HCT116 (cell line): ENCODE results near the gene CEP55. TPM values are rescaled to one million over a fixed set of nuclear protein-coding genes. Genes with fewer than 3 reads are reported as not detected.

ENCODE experiments used
- ATAC-seq: fragments of 200-7000 bp; cut with Tn5 transposase; 2 replicates; pipeline ENCODE4 v1.9.1; 2020; ENCODE audit warnings: mild to moderate bottlenecking, moderate library complexity
- BruUV-seq: library from RNA; stranded (reverse); fragments of 400-500 nt; replicated peaks from 2 replicates; lab custom pipeline; 2021; lab: Mats Ljungman, UMichigan
- CTCF ChIA-PET: fragments of 300-600 bp; sonication (Branson Sonifier 250); formaldehyde crosslinking; loops from one replicate; lab custom pipeline; 2021; ENCODE audit warnings: antibody characterized with exemption; lab: Charles Lee
- POLR2A ChIA-PET: fragments of 300-600, 350-600 bp; sonication (Branson Sonifier 250); formaldehyde crosslinking; loops from one replicate; lab custom pipeline; 2021; ENCODE audit warnings: antibody characterized with exemption; lab: Charles Lee
- RAD21 ChIA-PET, 2 experiments: fragments of 300-600 bp; sonication (Branson Sonifier 250); formaldehyde crosslinking; loops; one replicate each; lab custom pipeline; 2023; ENCODE audit warnings: low total read pairs in 2 of 2; ENCODE audit not compliant: uncharacterized antibody in 2 of 2, unreplicated experiment in 2 of 2, low non-redundant PET in 1 of 2; lab: Charles Lee
- DNase-seq: peaks from one replicate; pipeline ENCODE4 v3.0.0-alpha.2; 2010; ENCODE audit warnings: low read depth, low spot score
- H2AFZ ChIP-seq: fragments of 200-600 bp; shearing (Covaris generic), sonication (generic); 2 replicates; pipeline ENCODE4 v1.6.1; 2017; ENCODE audit warnings: low read depth, mixed run types, mixed read lengths, antibody characterized with exemption, low read length; ENCODE audit not compliant: poor library complexity, severe bottlenecking
- H3K27ac ChIP-seq: 2 replicates; pipeline ENCODE4 v1.5.1; 2012; ENCODE audit warnings: low read depth, low read length
- H3K27me3 ChIP-seq: fragments of 200-600 bp; sonication (generic); 2 replicates; pipeline ENCODE4 v1.6.1; 2016; ENCODE audit warnings: mixed run types, low read length, mixed read lengths; ENCODE audit not compliant: insufficient read depth
- H3K36me3 ChIP-seq, 2 experiments: fragments of 200-500 bp in 1 of 2; fragments of 200-600 bp in 1 of 2; sonication (Bioruptor generic) in 1 of 2; sonication (generic) in 1 of 2; 2 replicates each; pipeline versions ENCODE4 v1.5.1 to v1.6.1; 2014 to 2016; ENCODE audit warnings: low read length in 2 of 2, inconsistent platforms in 1 of 2, mixed read lengths in 1 of 2, mixed run types in 1 of 2; ENCODE audit not compliant: insufficient read depth in 2 of 2, control insufficient read depth in 1 of 2
- H3K4me1 ChIP-seq, 2 experiments: fragments of 200-600 bp in 1 of 2; sonication (generic) in 1 of 2; 2 replicates each; pipeline versions ENCODE4 v1.5.1 to v1.6.1; 2012 to 2017; ENCODE audit warnings: low read length in 2 of 2, inconsistent platforms in 1 of 2, mild to moderate bottlenecking in 1 of 2, mixed read lengths in 1 of 2, mixed run types in 1 of 2, moderate library complexity in 1 of 2; ENCODE audit not compliant: insufficient read depth in 2 of 2, control insufficient read depth in 1 of 2
- H3K4me2 ChIP-seq: fragments of 200-600 bp; sonication (generic); 2 replicates; pipeline ENCODE4 v1.6.1; 2017; ENCODE audit warnings: mixed run types, low read length, mixed read lengths
- H3K4me3 ChIP-seq, 2 experiments: fragments of 200-600 bp in 1 of 2; sonication (generic) in 1 of 2; replicated peaks in 1 of 2; 2 replicates each; pipeline ENCODE4 v1.5.1; 2011 to 2016; ENCODE audit warnings: low read length in 2 of 2, control low read depth in 1 of 2, low read depth in 1 of 2, mild to moderate bottlenecking in 1 of 2, mixed read lengths in 1 of 2, mixed run types in 1 of 2
- H3K79me2 ChIP-seq: fragments of 200-600 bp; sonication (generic); 2 replicates; pipeline ENCODE4 v1.6.1; 2017; ENCODE audit warnings: mild to moderate bottlenecking, mixed run types, low read length, moderate library complexity, mixed read lengths; ENCODE audit not compliant: insufficient read depth
- H3K9ac ChIP-seq: fragments of 200-600 bp; sonication (generic); 2 replicates; pipeline ENCODE4 v1.6.1; 2016; ENCODE audit warnings: low read length, mixed read lengths
- H3K9me2 ChIP-seq: fragments of 200-600 bp; sonication (generic), shearing (Covaris generic); 2 replicates; pipeline ENCODE4 v1.6.1; 2017; ENCODE audit warnings: mixed run types, mild to moderate bottlenecking, moderate library complexity; ENCODE audit not compliant: insufficient read depth
- H3K9me3 ChIP-seq, 2 experiments: fragments of 200-500 bp in 1 of 2; fragments of 200-600 bp in 1 of 2; sonication (Bioruptor generic) in 1 of 2; sonication (generic) in 1 of 2; 2 replicates each; pipeline ENCODE4 v1.6.1; 2014 to 2017; ENCODE audit warnings: low read length in 2 of 2, mixed read lengths in 2 of 2, inconsistent platforms in 1 of 2, low read depth in 1 of 2, mild to moderate bottlenecking in 1 of 2, mixed run types in 1 of 2, moderate library complexity in 1 of 2; ENCODE audit not compliant: control insufficient read depth in 1 of 2, insufficient read depth in 1 of 2
- H4K20me1 ChIP-seq: fragments of 200-600 bp; sonication (generic), shearing (Covaris generic); 2 replicates; pipeline ENCODE4 v1.6.1; 2017; ENCODE audit warnings: mixed run types, mild to moderate bottlenecking, moderate library complexity; ENCODE audit not compliant: insufficient read depth
- ATF3 ChIP-seq: IDR thresholded peaks from 2 replicates; pipeline ENCODE4 v1.6.1; 2012
- CBX3 ChIP-seq: IDR thresholded peaks from 2 replicates; pipeline ENCODE4 v1.6.1; 2012; ENCODE audit warnings: low read depth
- CTCF ChIP-seq, 3 experiments: fragments of 200-600 bp in 1 of 3; sonication (generic) in 1 of 3; IDR thresholded peaks in 2 of 3; conservative IDR thresholded peaks in 1 of 3; 2 replicates each; pipeline ENCODE4 v1.5.1; 2012 to 2017; ENCODE audit warnings: low read depth in 2 of 3, low read length in 2 of 3, antibody characterized with exemption in 1 of 3, borderline replicate concordance in 1 of 3, control low read depth in 1 of 3, mild to moderate bottlenecking in 1 of 3, mixed read lengths in 1 of 3, mixed run types in 1 of 3, moderate library complexity in 1 of 3; ENCODE audit not compliant: insufficient read depth in 1 of 3
- EGR1 ChIP-seq: IDR thresholded peaks from 2 replicates; pipeline ENCODE4 v1.6.1; 2012; ENCODE audit warnings: low read depth
- EZH2phosphoT487 ChIP-seq: fragments of 200-600 bp; IDR thresholded peaks from 2 replicates; pipeline ENCODE4 v1.6.1; 2018; ENCODE audit warnings: antibody characterized with exemption, borderline replicate concordance
- MAX ChIP-seq: IDR thresholded peaks from 2 replicates; pipeline ENCODE4 v1.6.1; 2012
- POLR2A ChIP-seq: IDR thresholded peaks from 2 replicates; pipeline ENCODE4 v1.7.0; 2011; ENCODE audit warnings: borderline replicate concordance; ENCODE audit not compliant: insufficient read depth, insufficient read length; ENCODE audit errors: extremely low read depth
- POLR2AphosphoS5 ChIP-seq: IDR thresholded peaks from 2 replicates; pipeline ENCODE4 v1.6.1; 2011; ENCODE audit warnings: mild to moderate bottlenecking, low read depth, low read length, moderate library complexity
- REST ChIP-seq: IDR thresholded peaks from 2 replicates; pipeline ENCODE4 v1.6.1; 2012; ENCODE audit warnings: low read depth
- SIN3A ChIP-seq: IDR thresholded peaks from 2 replicates; pipeline ENCODE4 v1.6.1; 2012; ENCODE audit warnings: low read depth
- SP1 ChIP-seq: IDR thresholded peaks from 2 replicates; pipeline ENCODE4 v1.6.1; 2012; ENCODE audit warnings: low read depth
- TCF7L2 ChIP-seq: IDR thresholded peaks from 2 replicates; pipeline ENCODE4 v1.7.0; 2011; ENCODE audit warnings: borderline replicate concordance, inconsistent platforms; ENCODE audit not compliant: insufficient read depth, insufficient read length; ENCODE audit errors: extremely low read depth
- YY1 ChIP-seq: IDR thresholded peaks from 2 replicates; pipeline ENCODE4 v1.6.1; 2011; ENCODE audit warnings: low read length, low read depth, moderate library complexity, mild to moderate bottlenecking; ENCODE audit not compliant: insufficient replicate concordance; ENCODE audit errors: extremely low read depth
- intact Hi-C: fragments of 100-400 bp; cut with micrococcal nuclease; formaldehyde crosslinking; loops from 2 replicates; pipeline ENCODE4 v1.10.0; 2022
- total RNA-seq: library from RNA; stranded (reverse); gene quantifications from one replicate; pipeline ENCODE4 v1.2.1, GENCODE V29; 2021; ENCODE audit not compliant: unreplicated experiment

The CEP55 gene
- total RNA-seq, 1 experiment from 2014 or later, result 63.7 TPM

GRCh38 chr10:93488956-93489528 lies 7.4 kb upstream of the CEP55 start:
- Histone ChIP-seq H4K20me1 (no peaks in the 10 kb centered on the region), H3K79me2 (no peaks in the 10 kb centered on the region), H3K9me3 (no peaks in the 10 kb centered on the region), H2AFZ (no peak overlapping the region), H3K36me3 (no peaks in the 10 kb centered on the region), H3K9ac (no peak overlapping the region), H3K9me2 (no peaks in the 10 kb centered on the region), H3K4me3 (no peak overlapping the region), H3K27me3 (no peaks in the 10 kb centered on the region), H3K4me2 (no peak overlapping the region), H3K4me1 (peaks cover under 1 to 4% of the 10 kb centered on the region in 2 experiments; a peak in 2 of 4 replicates), H3K27ac (no peak overlapping the region)
- no TSS peak for BruUV-seq
- ChIA-PET POLR2A (no interaction called here), RAD21 (no interaction called here), CTCF (no interaction called here)
- no peak for TF ChIP-seq REST
- no peak for TF ChIP-seq TCF7L2
- TF ChIP-seq EZH2phosphoT487, result no peak
- no peak for TF ChIP-seq SP1
- TF ChIP-seq CBX3, result no peak
- TF ChIP-seq POLR2A, result no peak
- TF ChIP-seq CTCF (IDR thresholded peaks at IDR 0.05 in 2 of 3, conservative IDR thresholded peaks at IDR 0.05 in 1 of 3; ENCODE audit: borderline replicate concordance in 1 of 3, insufficient read depth in 1 of 3, low read depth in 2 of 3, low read length in 2 of 3), result no peak
- no peak for TF ChIP-seq ATF3
- no peak for TF ChIP-seq MAX
- TF ChIP-seq YY1, result no peak
- TF ChIP-seq POLR2AphosphoS5, result no peak
- TF ChIP-seq EGR1, result no peak
- TF ChIP-seq SIN3A, result no peak
- intact Hi-C loops, result no loop called here
- ATAC-seq (no peak), DNase-seq (no peak)
